HG02588 (cell line): ENCODE results near the gene DCXR.
A peak's percentile ranks its signal among the peaks of the same experiment; 100 is the strongest.

Experiments
- ATAC-seq: cut with Tn5 transposase; IDR thresholded peaks from one replicate; pipeline ENCODE4 v1.9.1; 2021; ENCODE audit warnings: mild to moderate bottlenecking, moderate library complexity; ENCODE audit not compliant: unreplicated experiment

DCXR gene

GRCh38 chr17:82055965-82056728, 18.6 kb upstream of the DCXR start:
- ATAC-seq: no peak

DNA sequence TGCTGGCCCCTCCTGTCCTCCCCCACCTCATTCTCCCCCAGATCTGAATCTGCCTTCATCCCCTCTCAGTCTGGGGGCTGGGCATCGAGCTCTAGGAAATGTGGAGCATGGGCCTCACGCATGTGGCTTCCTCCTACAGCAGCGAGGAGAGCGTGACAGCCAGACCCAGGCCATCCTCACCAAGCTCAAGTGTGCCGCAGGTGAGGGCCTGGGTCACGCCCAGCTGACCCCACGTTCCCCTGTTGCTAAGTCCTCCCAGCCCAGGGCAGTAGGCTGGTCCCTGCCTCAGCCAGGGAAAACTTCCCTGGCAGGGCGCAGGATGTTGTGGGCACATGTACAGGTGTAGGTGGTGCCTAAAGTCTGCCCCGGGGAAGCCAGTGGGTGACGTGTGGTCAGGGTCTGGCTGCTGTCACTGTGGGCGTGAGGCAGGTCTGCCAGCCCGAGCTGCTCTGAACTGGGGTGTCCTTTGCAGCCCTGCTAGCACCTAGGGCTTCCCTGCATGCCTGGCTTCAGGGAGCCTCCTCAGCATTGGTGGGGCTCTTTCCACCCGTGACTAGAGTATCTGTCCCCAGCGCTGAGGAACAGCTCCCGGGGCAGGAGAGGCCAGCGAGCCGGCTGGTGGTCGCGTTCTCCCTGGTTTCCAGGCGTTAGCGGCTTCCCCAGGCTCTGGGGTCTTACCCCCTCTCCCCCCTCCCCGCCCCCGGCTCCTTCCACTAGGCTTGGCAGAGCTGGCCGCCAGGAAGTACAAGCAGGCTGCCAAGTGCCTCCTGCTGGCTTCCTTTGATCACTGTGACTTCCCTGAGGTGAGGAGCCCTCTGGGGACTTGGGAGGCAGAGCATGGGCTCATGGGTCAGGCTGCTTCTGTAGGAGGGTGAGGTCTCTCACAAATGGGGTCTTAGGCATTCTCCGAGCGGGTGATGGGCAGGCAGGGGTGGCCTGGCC, 17.8 kb upstream of the DCXR start:
- no peak for ATAC-seq

DNA sequence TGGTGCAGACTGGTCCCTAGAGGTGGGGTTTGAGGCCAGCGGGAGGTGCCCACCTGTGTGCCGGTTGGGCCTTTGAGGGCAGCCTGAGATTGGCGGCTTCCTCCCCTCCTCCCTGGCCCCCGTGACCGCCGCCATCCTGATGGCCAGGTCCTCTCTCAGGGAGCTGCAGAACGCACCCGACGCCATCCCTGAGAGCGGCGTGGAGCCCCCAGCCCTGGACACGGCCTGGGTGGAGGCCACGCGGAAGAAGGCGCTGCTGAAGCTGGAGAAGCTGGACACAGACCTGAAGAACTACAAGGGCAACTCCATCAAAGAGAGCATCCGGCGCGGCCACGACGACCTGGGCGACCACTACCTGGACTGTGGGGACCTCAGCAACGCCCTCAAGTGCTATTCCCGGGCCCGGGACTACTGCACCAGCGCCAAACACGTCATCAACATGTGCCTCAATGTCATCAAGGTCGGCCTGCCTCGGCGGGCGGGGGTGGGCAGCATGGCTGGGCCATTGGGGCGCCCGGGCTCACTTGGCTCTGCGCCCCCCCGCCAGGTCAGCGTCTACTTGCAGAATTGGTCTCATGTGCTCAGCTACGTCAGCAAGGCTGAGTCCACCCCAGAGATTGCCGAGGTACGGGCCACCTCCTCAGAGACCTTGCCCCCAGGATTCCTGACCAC, 17.0 kb upstream of the DCXR start:
- no peak for ATAC-seq

- no peak for ATAC-seq
Measured at GRCh38 chr17:82053556-82054263, 16.2 kb upstream of the DCXR start.

GRCh38 chr17:82053130-82053529, 15.6 kb upstream of the DCXR start:
- no peak for ATAC-seq

DNA sequence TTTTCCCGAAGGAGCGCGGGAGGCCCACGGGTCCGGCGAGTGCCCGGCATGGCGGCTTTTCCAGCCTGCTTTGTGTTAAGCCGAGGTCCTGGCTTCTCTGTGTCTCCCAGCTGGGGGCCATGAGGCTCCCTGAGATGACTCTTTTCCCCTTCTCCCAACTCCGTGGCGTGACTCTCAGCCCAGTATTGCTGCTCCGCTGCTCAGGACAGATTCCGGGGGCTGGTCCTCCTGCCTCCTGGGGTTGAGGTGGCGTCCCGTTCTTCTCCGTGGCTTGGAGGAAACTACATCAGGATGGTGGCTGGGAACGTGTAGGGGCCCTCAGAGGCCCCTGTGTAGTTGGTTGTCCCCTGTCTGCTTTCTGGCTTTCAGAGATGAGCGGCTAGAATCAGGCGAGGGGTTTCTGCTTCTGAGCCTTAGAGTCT, 15.2 kb upstream of the DCXR start:
- no peak for ATAC-seq

GRCh38 chr17:82051776-82052637, 14.5 kb upstream of the DCXR start, which contains the start of the genes GPS1 and RFNG:
GPS1 (plus strand) TSS chr17:82051898; CDS start chr17:82051932, 34 bp downstream.
RFNG (minus strand) TSS chr17:82051811; CDS start chr17:82051766, 45 bp downstream.
- peak; percentile 40 for ATAC-seq

DNA sequence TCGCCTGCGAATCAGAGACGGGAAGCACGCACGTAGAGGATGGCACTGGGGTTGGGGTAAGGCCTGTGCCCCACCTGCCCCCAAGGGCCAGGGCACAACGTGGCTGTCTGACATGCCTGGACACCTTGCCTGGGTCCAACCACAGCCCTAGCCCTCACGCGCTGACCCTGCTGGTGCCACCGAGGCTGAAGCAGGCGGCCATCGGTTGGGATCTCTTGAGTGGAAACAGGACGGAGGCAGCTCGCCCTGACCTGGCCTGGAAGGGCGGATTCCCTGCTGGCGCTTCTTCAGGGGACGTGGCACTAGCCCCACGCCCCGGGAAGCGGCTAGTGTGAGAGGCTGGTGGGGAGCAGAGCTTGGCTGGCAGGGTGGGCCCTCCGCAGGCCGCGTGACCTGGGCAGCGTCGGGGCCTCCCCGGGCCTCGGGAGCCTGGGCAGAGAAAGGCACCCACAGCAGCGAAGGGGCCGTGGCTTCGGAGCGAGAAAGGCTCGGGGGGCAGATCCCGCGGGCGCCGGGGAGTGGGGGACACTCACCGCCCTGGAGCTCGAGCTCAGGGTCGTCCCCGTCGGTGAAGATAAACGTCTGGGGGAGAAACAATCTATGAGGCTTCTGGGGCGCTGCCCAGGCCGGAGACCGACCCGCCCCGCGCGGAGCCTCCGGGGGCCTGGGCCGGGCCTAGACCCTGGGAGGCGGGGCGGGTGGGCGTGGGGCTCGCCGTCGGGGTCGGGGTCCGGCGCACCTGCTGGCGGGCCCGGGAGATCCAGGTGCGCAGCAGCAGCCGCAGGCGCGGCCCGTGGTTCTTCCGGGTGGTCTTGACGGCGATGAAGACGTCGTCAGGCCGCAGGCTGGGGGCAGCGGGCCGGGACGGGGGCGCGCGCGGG, 13.5 kb upstream of the DCXR start:
- ATAC-seq: no peak

GRCh38 chr17:82050152-82050760, 12.8 kb upstream of the DCXR start:
- no peak for ATAC-seq

GRCh38 chr17:82049521-82049971, 12.0 kb upstream of the DCXR start:
- no peak for ATAC-seq

DNA sequence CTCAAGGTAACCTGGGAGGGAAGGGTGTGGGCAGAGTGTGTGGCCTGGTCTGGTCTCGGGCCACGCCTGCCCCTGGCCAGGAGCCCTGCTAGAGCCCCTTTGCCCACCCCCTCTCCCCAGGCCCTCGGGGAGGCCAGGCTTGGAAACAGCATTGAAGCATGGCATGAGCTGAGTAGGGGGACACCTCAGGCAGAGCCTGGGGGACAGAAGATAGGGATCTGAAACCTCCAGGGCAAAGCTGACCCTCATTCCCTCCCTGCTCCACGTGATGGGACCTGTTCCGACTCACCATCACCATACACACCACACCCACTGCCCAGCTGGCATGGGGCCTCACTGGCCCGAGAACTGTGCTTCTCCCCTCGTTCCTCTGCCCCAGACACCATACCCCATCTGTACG, 11.6 kb upstream of the DCXR start:
- no peak for ATAC-seq

- no peak for ATAC-seq
Measured at GRCh38 chr17:82048571-82048971, 11.1 kb upstream of the DCXR start.

DNA sequence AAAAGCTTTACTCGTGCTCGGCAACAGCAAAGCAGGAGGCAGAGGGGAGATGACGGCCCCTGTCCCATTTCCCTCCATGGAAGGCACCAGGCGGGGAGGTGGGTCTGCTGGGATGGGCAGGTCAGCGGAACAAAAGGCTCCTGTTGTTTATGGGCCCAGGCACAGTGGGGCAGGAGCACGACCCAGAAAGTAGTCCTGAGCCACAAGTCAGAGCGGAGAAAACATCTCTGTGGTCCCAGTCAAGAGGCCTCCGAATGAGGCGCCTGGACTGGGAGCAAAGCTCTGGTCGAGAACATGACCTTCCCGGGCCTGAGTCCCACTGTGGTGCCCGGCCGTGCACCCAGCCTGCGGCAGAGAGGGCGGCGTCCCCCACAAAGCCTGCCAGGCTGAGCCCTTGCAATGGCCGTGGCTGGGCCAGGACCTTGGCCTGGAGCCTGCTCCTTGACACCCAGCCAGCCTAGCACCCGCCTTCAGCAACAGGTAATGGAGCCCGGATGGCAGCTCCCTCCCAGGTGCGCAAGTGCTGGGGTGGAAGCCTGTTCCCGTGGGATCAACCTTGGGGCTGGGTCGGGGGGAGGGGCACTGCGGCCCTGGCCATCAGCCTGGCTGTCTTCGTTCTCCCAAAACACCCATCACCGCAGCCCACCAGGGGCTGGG, 10.5 kb upstream of the DCXR start:
- ATAC-seq: no peak

- ATAC-seq: no peak
Measured at GRCh38 chr17:82047379-82047778, 9.9 kb upstream of the DCXR start.

DNA sequence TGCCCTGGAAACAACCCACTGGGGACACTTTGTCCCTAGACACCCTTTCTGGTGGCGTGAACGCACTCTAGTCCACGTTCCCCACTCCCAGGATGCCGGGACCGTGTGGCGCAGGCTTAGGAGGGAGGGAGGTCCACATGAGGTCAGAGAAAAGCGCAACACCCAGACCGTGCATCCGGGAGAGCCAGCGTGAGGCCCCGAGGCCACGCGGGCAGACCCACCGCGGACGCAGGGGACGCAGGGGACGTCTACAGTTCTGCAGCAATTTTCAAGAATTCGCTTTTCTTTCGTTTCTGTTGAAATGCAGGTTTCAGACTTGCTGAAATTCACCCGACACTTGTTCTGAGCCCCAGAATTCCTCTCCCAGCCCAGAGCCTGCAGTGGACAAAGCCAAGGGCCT, 9.4 kb upstream of the DCXR start:
- no peak for ATAC-seq

GRCh38 chr17:82045936-82046484, 8.5 kb upstream of the DCXR start:
- ATAC-seq: no peak

GRCh38 chr17:82043507-82043906, 6.0 kb upstream of the DCXR start:
- no peak for ATAC-seq
